HCT116 (cell line): Measurements from ENCODE around the gene TXNDC11. TPM values are rescaled to one million over a fixed set of nuclear protein-coding genes. Genes with fewer than 3 reads are reported as not detected.

Experiments used
- ATAC-seq: fragments of 200-7000 bp; cut with Tn5 transposase; 2 replicates; pipeline ENCODE4 v1.9.1; 2020; ENCODE audit warnings: mild to moderate bottlenecking, moderate library complexity
- BruUV-seq: library from RNA; stranded (reverse); fragments of 400-500 nt; replicated peaks from 2 replicates; lab custom pipeline; 2021; lab: Mats Ljungman, UMichigan
- CTCF ChIA-PET: fragments of 300-600 bp; sonication (Branson Sonifier 250); formaldehyde crosslinking; loops from one replicate; lab custom pipeline; 2021; ENCODE audit warnings: antibody characterized with exemption; lab: Charles Lee
- POLR2A ChIA-PET: fragments of 300-600, 350-600 bp; sonication (Branson Sonifier 250); formaldehyde crosslinking; loops from one replicate; lab custom pipeline; 2021; ENCODE audit warnings: antibody characterized with exemption; lab: Charles Lee
- RAD21 ChIA-PET, 2 experiments: fragments of 300-600 bp; sonication (Branson Sonifier 250); formaldehyde crosslinking; loops; one replicate each; lab custom pipeline; 2023; ENCODE audit warnings: low total read pairs in 2 of 2; ENCODE audit not compliant: uncharacterized antibody in 2 of 2, unreplicated experiment in 2 of 2, low non-redundant PET in 1 of 2; lab: Charles Lee
- DNase-seq: peaks from one replicate; pipeline ENCODE4 v3.0.0-alpha.2; 2010; ENCODE audit warnings: low read depth, low spot score
- H2AFZ ChIP-seq: fragments of 200-600 bp; shearing (Covaris generic), sonication (generic); 2 replicates; pipeline ENCODE4 v1.6.1; 2017; ENCODE audit warnings: low read depth, mixed run types, mixed read lengths, antibody characterized with exemption, low read length; ENCODE audit not compliant: poor library complexity, severe bottlenecking
- H3K27ac ChIP-seq: 2 replicates; pipeline ENCODE4 v1.5.1; 2012; ENCODE audit warnings: low read depth, low read length
- H3K27me3 ChIP-seq: fragments of 200-600 bp; sonication (generic); 2 replicates; pipeline ENCODE4 v1.6.1; 2016; ENCODE audit warnings: mixed run types, low read length, mixed read lengths; ENCODE audit not compliant: insufficient read depth
- H3K36me3 ChIP-seq, 2 experiments: fragments of 200-500 bp in 1 of 2; fragments of 200-600 bp in 1 of 2; sonication (Bioruptor generic) in 1 of 2; sonication (generic) in 1 of 2; 2 replicates each; pipeline versions ENCODE4 v1.5.1 to v1.6.1; 2014 to 2016; ENCODE audit warnings: low read length in 2 of 2, inconsistent platforms in 1 of 2, mixed read lengths in 1 of 2, mixed run types in 1 of 2; ENCODE audit not compliant: insufficient read depth in 2 of 2, control insufficient read depth in 1 of 2
- H3K4me1 ChIP-seq, 2 experiments: fragments of 200-600 bp in 1 of 2; sonication (generic) in 1 of 2; 2 replicates each; pipeline versions ENCODE4 v1.5.1 to v1.6.1; 2012 to 2017; ENCODE audit warnings: low read length in 2 of 2, inconsistent platforms in 1 of 2, mild to moderate bottlenecking in 1 of 2, mixed read lengths in 1 of 2, mixed run types in 1 of 2, moderate library complexity in 1 of 2; ENCODE audit not compliant: insufficient read depth in 2 of 2, control insufficient read depth in 1 of 2
- H3K4me2 ChIP-seq: fragments of 200-600 bp; sonication (generic); 2 replicates; pipeline ENCODE4 v1.6.1; 2017; ENCODE audit warnings: mixed run types, low read length, mixed read lengths
- H3K4me3 ChIP-seq, 2 experiments: fragments of 200-600 bp in 1 of 2; sonication (generic) in 1 of 2; replicated peaks in 1 of 2; 2 replicates each; pipeline ENCODE4 v1.5.1; 2011 to 2016; ENCODE audit warnings: low read length in 2 of 2, control low read depth in 1 of 2, low read depth in 1 of 2, mild to moderate bottlenecking in 1 of 2, mixed read lengths in 1 of 2, mixed run types in 1 of 2
- H3K79me2 ChIP-seq: fragments of 200-600 bp; sonication (generic); 2 replicates; pipeline ENCODE4 v1.6.1; 2017; ENCODE audit warnings: mild to moderate bottlenecking, mixed run types, low read length, moderate library complexity, mixed read lengths; ENCODE audit not compliant: insufficient read depth
- H3K9ac ChIP-seq: fragments of 200-600 bp; sonication (generic); 2 replicates; pipeline ENCODE4 v1.6.1; 2016; ENCODE audit warnings: low read length, mixed read lengths
- H3K9me2 ChIP-seq: fragments of 200-600 bp; sonication (generic), shearing (Covaris generic); 2 replicates; pipeline ENCODE4 v1.6.1; 2017; ENCODE audit warnings: mixed run types, mild to moderate bottlenecking, moderate library complexity; ENCODE audit not compliant: insufficient read depth
- H3K9me3 ChIP-seq, 2 experiments: fragments of 200-500 bp in 1 of 2; fragments of 200-600 bp in 1 of 2; sonication (Bioruptor generic) in 1 of 2; sonication (generic) in 1 of 2; 2 replicates each; pipeline ENCODE4 v1.6.1; 2014 to 2017; ENCODE audit warnings: low read length in 2 of 2, mixed read lengths in 2 of 2, inconsistent platforms in 1 of 2, low read depth in 1 of 2, mild to moderate bottlenecking in 1 of 2, mixed run types in 1 of 2, moderate library complexity in 1 of 2; ENCODE audit not compliant: control insufficient read depth in 1 of 2, insufficient read depth in 1 of 2
- H4K20me1 ChIP-seq: fragments of 200-600 bp; sonication (generic), shearing (Covaris generic); 2 replicates; pipeline ENCODE4 v1.6.1; 2017; ENCODE audit warnings: mixed run types, mild to moderate bottlenecking, moderate library complexity; ENCODE audit not compliant: insufficient read depth
- ATF3 ChIP-seq: IDR thresholded peaks from 2 replicates; pipeline ENCODE4 v1.6.1; 2012
- CEBPB ChIP-seq: IDR thresholded peaks from 2 replicates; pipeline ENCODE4 v1.6.1; 2012; ENCODE audit warnings: low read depth
- CTCF ChIP-seq, 3 experiments: fragments of 200-600 bp in 1 of 3; sonication (generic) in 1 of 3; IDR thresholded peaks in 2 of 3; conservative IDR thresholded peaks in 1 of 3; 2 replicates each; pipeline ENCODE4 v1.5.1; 2012 to 2017; ENCODE audit warnings: low read depth in 2 of 3, low read length in 2 of 3, antibody characterized with exemption in 1 of 3, borderline replicate concordance in 1 of 3, control low read depth in 1 of 3, mild to moderate bottlenecking in 1 of 3, mixed read lengths in 1 of 3, mixed run types in 1 of 3, moderate library complexity in 1 of 3; ENCODE audit not compliant: insufficient read depth in 1 of 3
- EGR1 ChIP-seq: IDR thresholded peaks from 2 replicates; pipeline ENCODE4 v1.6.1; 2012; ENCODE audit warnings: low read depth
- ELF1 ChIP-seq: IDR thresholded peaks from 2 replicates; pipeline ENCODE4 v1.6.1; 2012; ENCODE audit warnings: low read depth, borderline replicate concordance
- EZH2phosphoT487 ChIP-seq: fragments of 200-600 bp; IDR thresholded peaks from 2 replicates; pipeline ENCODE4 v1.6.1; 2018; ENCODE audit warnings: antibody characterized with exemption, borderline replicate concordance
- FOSL1 ChIP-seq: IDR thresholded peaks from 2 replicates; pipeline ENCODE4 v1.6.1; 2012; ENCODE audit warnings: low read depth
- MAX ChIP-seq: IDR thresholded peaks from 2 replicates; pipeline ENCODE4 v1.6.1; 2012
- POLR2A ChIP-seq: IDR thresholded peaks from 2 replicates; pipeline ENCODE4 v1.7.0; 2011; ENCODE audit warnings: borderline replicate concordance; ENCODE audit not compliant: insufficient read depth, insufficient read length; ENCODE audit errors: extremely low read depth
- POLR2AphosphoS5 ChIP-seq: IDR thresholded peaks from 2 replicates; pipeline ENCODE4 v1.6.1; 2011; ENCODE audit warnings: mild to moderate bottlenecking, low read depth, low read length, moderate library complexity
- RAD21 ChIP-seq: IDR thresholded peaks from 2 replicates; pipeline ENCODE4 v1.6.1; 2012; ENCODE audit warnings: low read depth, mild to moderate bottlenecking
- SRF ChIP-seq: IDR thresholded peaks from 2 replicates; pipeline ENCODE4 v1.6.1; 2012; ENCODE audit warnings: low read depth
- ZBTB33 ChIP-seq: IDR thresholded peaks from 2 replicates; pipeline ENCODE4 v1.6.1; 2011; ENCODE audit warnings: mild to moderate bottlenecking, low read length, moderate library complexity; ENCODE audit not compliant: insufficient replicate concordance; ENCODE audit errors: extremely low read depth
- ZFX ChIP-seq: fragments of 450-650 bp; IDR thresholded peaks from 2 replicates; pipeline ENCODE4 v1.6.1; 2017
- ZNF274 ChIP-seq: fragments of 200-500 bp; sonication (Bioruptor generic); IDR thresholded peaks from 2 replicates; pipeline ENCODE4 v1.6.1; 2014; ENCODE audit warnings: mild to moderate bottlenecking, low read depth, low read length, inconsistent platforms
- intact Hi-C: fragments of 100-400 bp; cut with micrococcal nuclease; formaldehyde crosslinking; loops from 2 replicates; pipeline ENCODE4 v1.10.0; 2022
- total RNA-seq: library from RNA; stranded (reverse); gene quantifications from one replicate; pipeline ENCODE4 v1.2.1, GENCODE V29; 2021; ENCODE audit not compliant: unreplicated experiment

Gene TXNDC11
- total RNA-seq, 1 experiment from 2014 or later: 26.8 TPM

- Histone ChIP-seq H3K4me2 (no peak overlapping the region), H3K9me3 (no peaks in the 10 kb centered on the region), H3K9me2 (no peaks in the 10 kb centered on the region), H3K79me2 (no peaks in the 10 kb centered on the region), H3K4me3 (no peak overlapping the region), H3K4me1 (peaks cover 0 to 4% of the 10 kb centered on the region in 2 experiments; a peak in 1 of 4 replicates), H3K9ac (no peak overlapping the region), H3K27me3 (no peaks in the 10 kb centered on the region), H4K20me1 (no peaks in the 10 kb centered on the region), H3K36me3 (peaks cover 29 to 32% of the 10 kb centered on the region in 2 experiments; a peak in 3 of 4 replicates), H3K27ac (no peak overlapping the region), H2AFZ (no peak overlapping the region)
- no TSS peak for BruUV-seq
- intact Hi-C loops: no loop called here
- no peak for TF ChIP-seq ZFX
- TF ChIP-seq EZH2phosphoT487: no peak
- TF ChIP-seq ELF1: no peak
- no peak for TF ChIP-seq EGR1
- no peak for TF ChIP-seq FOSL1
- no peak for TF ChIP-seq RAD21
- TF ChIP-seq MAX: no peak
- TF ChIP-seq CEBPB: no peak
- RAD21 ChIA-PET: no interaction called here
- CTCF ChIA-PET: no interaction called here
- DNase-seq (no peak), ATAC-seq (no peak)
- POLR2A ChIA-PET: no interaction called here
Measured at GRCh38 chr16:11755022-11755760, 12.5 kb upstream of the TXNDC11 start.

- no peaks in the 10 kb centered on the region for H3K9me3 ChIP-seq
- H3K4me3 ChIP-seq: no peak overlapping the region
- H4K20me1 ChIP-seq: no peaks in the 10 kb centered on the region
- ChIA-PET RAD21 (no interaction called here), CTCF (interaction anchor here (1.4 kb wide), 1 partner anchor 9 kb away, joined by 3 read pairs; no protein-coding TSS in a partner anchor), POLR2A (interaction anchor here (1.4 kb wide), 1 partner anchor 10 kb away, joined by 6 read pairs; the partner anchor contains the start of gene TXNDC11)
- intact Hi-C loops: no loop called here
- no peak for DNase-seq
- H2AFZ ChIP-seq: no peak overlapping the region
- H3K4me2 ChIP-seq: no peak overlapping the region
- no peak overlapping the region for H3K9ac ChIP-seq
- no TSS peak for BruUV-seq
- H3K79me2 ChIP-seq: no peaks in the 10 kb centered on the region
- H3K36me3 ChIP-seq: peaks cover 29 to 33% of the 10 kb centered on the region in 2 experiments; a peak in 3 of 4 replicates
- H3K4me1 ChIP-seq: no peaks in the 10 kb centered on the region
- H3K27ac ChIP-seq: no peak overlapping the region
- H3K9me2 ChIP-seq: no peaks in the 10 kb centered on the region
- TF ChIP-seq POLR2AphosphoS5 (no peak), ZFX (no peak), RAD21 (no peak), ELF1 (no peak), EZH2phosphoT487 (no peak), ZBTB33 (no peak), ZNF274 (no peak), POLR2A (no peak), ATF3 (no peak), MAX (no peak), CTCF (IDR thresholded peaks at IDR 0.05 in 2 of 3, conservative IDR thresholded peaks at IDR 0.05 in 1 of 3; ENCODE audit: borderline replicate concordance in 1 of 3, insufficient read depth in 1 of 3, low read depth in 2 of 3, low read length in 2 of 3) (no peak), SRF (no peak)
- H3K27me3 ChIP-seq: no peaks in the 10 kb centered on the region
- no peak for ATAC-seq
Measured at GRCh38 chr16:11752856-11753255, 10.2 kb upstream of the TXNDC11 start.
